Neural progenitor cell (in vitro differentiated cells): ENCODE data around the gene EFCAB11.

ENCODE experiments used
- EZH2 ChIP-seq: fragments of 200-600 bp; sonication (generic); IDR thresholded peaks from 2 replicates; pipeline ENCODE4 v1.6.1; 2017; ENCODE audit warnings: antibody characterized with exemption, mild to moderate bottlenecking, moderate library complexity
- EZH2phosphoT487 ChIP-seq: fragments of 200-600 bp; sonication (generic); IDR thresholded peaks from 2 replicates; pipeline ENCODE4 v1.6.1; 2017; ENCODE audit warnings: antibody characterized with exemption
- TF ChIP-seq, protein P1 (sequence below): fragments of 200-600 bp; sonication (generic); IDR thresholded peaks from 2 replicates; pipeline ENCODE4 v1.5.1; 2017; ENCODE audit warnings: antibody characterized with exemption, mild to moderate bottlenecking

- TF ChIP-seq EZH2 (no peak), EZH2phosphoT487 (no peak)
- TF ChIP-seq, protein P1, sequence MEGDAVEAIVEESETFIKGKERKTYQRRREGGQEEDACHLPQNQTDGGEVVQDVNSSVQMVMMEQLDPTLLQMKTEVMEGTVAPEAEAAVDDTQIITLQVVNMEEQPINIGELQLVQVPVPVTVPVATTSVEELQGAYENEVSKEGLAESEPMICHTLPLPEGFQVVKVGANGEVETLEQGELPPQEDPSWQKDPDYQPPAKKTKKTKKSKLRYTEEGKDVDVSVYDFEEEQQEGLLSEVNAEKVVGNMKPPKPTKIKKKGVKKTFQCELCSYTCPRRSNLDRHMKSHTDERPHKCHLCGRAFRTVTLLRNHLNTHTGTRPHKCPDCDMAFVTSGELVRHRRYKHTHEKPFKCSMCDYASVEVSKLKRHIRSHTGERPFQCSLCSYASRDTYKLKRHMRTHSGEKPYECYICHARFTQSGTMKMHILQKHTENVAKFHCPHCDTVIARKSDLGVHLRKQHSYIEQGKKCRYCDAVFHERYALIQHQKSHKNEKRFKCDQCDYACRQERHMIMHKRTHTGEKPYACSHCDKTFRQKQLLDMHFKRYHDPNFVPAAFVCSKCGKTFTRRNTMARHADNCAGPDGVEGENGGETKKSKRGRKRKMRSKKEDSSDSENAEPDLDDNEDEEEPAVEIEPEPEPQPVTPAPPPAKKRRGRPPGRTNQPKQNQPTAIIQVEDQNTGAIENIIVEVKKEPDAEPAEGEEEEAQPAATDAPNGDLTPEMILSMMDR, result no peak
These were observed 157.4 kb downstream of the EFCAB11 start for GRCh38 chr14:89797148-89797547.
